HG03139 (cell line): ENCODE data around the gene MAT2A.

ENCODE experiments used
- ATAC-seq: cut with Tn5 transposase; IDR thresholded peaks from one replicate; pipeline ENCODE4 v1.9.1; 2021; ENCODE audit not compliant: unreplicated experiment

The MAT2A gene

GRCh38 chr2:85538507-85539360 lies at the start of gene MAT2A:
Gene MAT2A, plus strand, starts transcription at chr2:85539168. Its CDS starts 120 bp downstream, at chr2:85539288.
- ATAC-seq: peak; percentile 63

- ATAC-seq: no peak
These were observed 47.9 kb upstream of the MAT2A start for GRCh38 chr2:85490861-85491755.

GRCh38 chr2:85496436-85496835 lies 42.5 kb upstream of the MAT2A start:
- ATAC-seq: no peak

GRCh38 chr2:85497944-85498630 lies 40.9 kb upstream of the MAT2A start:
- no peak for ATAC-seq

GRCh38 chr2:85501248-85501647 lies 37.7 kb upstream of the MAT2A start:
- ATAC-seq: no peak

- no peak for ATAC-seq
These were observed 36.2 kb upstream of the MAT2A start for GRCh38 chr2:85502720-85503119.

- no peak for ATAC-seq
These were observed 35.7 kb upstream of the MAT2A start for GRCh38 chr2:85503168-85503850.

GRCh38 chr2:85503851-85504777 lies 34.9 kb upstream of the MAT2A start:
- no peak for ATAC-seq

- ATAC-seq: no peak
These were observed 34.1 kb upstream of the MAT2A start for GRCh38 chr2:85504778-85505261.

GRCh38 chr2:85505551-85506238 lies 33.3 kb upstream of the MAT2A start:
- no peak for ATAC-seq

- no peak for ATAC-seq
These were observed 32.2 kb upstream of the MAT2A start for GRCh38 chr2:85506768-85507181.

- no peak for ATAC-seq
These were observed 27.8 kb upstream of the MAT2A start for GRCh38 chr2:85511008-85511811.

GRCh38 chr2:85514323-85514722 lies 24.6 kb upstream of the MAT2A start:
- no peak for ATAC-seq

GRCh38 chr2:85516653-85517389 lies 22.1 kb upstream of the MAT2A start:
- ATAC-seq: no peak

- no peak for ATAC-seq
These were observed 16.8 kb upstream of the MAT2A start for GRCh38 chr2:85522090-85522647.

GRCh38 chr2:85523062-85523902 lies 15.7 kb upstream of the MAT2A start:
- no peak for ATAC-seq
